HCT116 (cell line): ENCODE results near the gene FBXW8. TPM values are rescaled to one million over a fixed set of nuclear protein-coding genes. Genes with fewer than 3 reads are reported as not detected.

Experiments used
- ATAC-seq: fragments of 200-7000 bp; cut with Tn5 transposase; 2 replicates; pipeline ENCODE4 v1.9.1; 2020; ENCODE audit warnings: mild to moderate bottlenecking, moderate library complexity
- BruUV-seq: library from RNA; stranded (reverse); fragments of 400-500 nt; replicated peaks from 2 replicates; lab custom pipeline; 2021; lab: Mats Ljungman, UMichigan
- CTCF ChIA-PET: fragments of 300-600 bp; sonication (Branson Sonifier 250); formaldehyde crosslinking; loops from one replicate; lab custom pipeline; 2021; ENCODE audit warnings: antibody characterized with exemption; lab: Charles Lee
- POLR2A ChIA-PET: fragments of 300-600, 350-600 bp; sonication (Branson Sonifier 250); formaldehyde crosslinking; loops from one replicate; lab custom pipeline; 2021; ENCODE audit warnings: antibody characterized with exemption; lab: Charles Lee
- RAD21 ChIA-PET, 2 experiments: fragments of 300-600 bp; sonication (Branson Sonifier 250); formaldehyde crosslinking; loops; one replicate each; lab custom pipeline; 2023; ENCODE audit warnings: low total read pairs in 2 of 2; ENCODE audit not compliant: uncharacterized antibody in 2 of 2, unreplicated experiment in 2 of 2, low non-redundant PET in 1 of 2; lab: Charles Lee
- DNase-seq: peaks from one replicate; pipeline ENCODE4 v3.0.0-alpha.2; 2010; ENCODE audit warnings: low read depth, low spot score
- H2AFZ ChIP-seq: fragments of 200-600 bp; shearing (Covaris generic), sonication (generic); 2 replicates; pipeline ENCODE4 v1.6.1; 2017; ENCODE audit warnings: low read depth, mixed run types, mixed read lengths, antibody characterized with exemption, low read length; ENCODE audit not compliant: poor library complexity, severe bottlenecking
- H3K27ac ChIP-seq: 2 replicates; pipeline ENCODE4 v1.5.1; 2012; ENCODE audit warnings: low read depth, low read length
- H3K27me3 ChIP-seq: fragments of 200-600 bp; sonication (generic); 2 replicates; pipeline ENCODE4 v1.6.1; 2016; ENCODE audit warnings: mixed run types, low read length, mixed read lengths; ENCODE audit not compliant: insufficient read depth
- H3K36me3 ChIP-seq, 2 experiments: fragments of 200-500 bp in 1 of 2; fragments of 200-600 bp in 1 of 2; sonication (Bioruptor generic) in 1 of 2; sonication (generic) in 1 of 2; 2 replicates each; pipeline versions ENCODE4 v1.5.1 to v1.6.1; 2014 to 2016; ENCODE audit warnings: low read length in 2 of 2, inconsistent platforms in 1 of 2, mixed read lengths in 1 of 2, mixed run types in 1 of 2; ENCODE audit not compliant: insufficient read depth in 2 of 2, control insufficient read depth in 1 of 2
- H3K4me1 ChIP-seq, 2 experiments: fragments of 200-600 bp in 1 of 2; sonication (generic) in 1 of 2; 2 replicates each; pipeline versions ENCODE4 v1.5.1 to v1.6.1; 2012 to 2017; ENCODE audit warnings: low read length in 2 of 2, inconsistent platforms in 1 of 2, mild to moderate bottlenecking in 1 of 2, mixed read lengths in 1 of 2, mixed run types in 1 of 2, moderate library complexity in 1 of 2; ENCODE audit not compliant: insufficient read depth in 2 of 2, control insufficient read depth in 1 of 2
- H3K4me2 ChIP-seq: fragments of 200-600 bp; sonication (generic); 2 replicates; pipeline ENCODE4 v1.6.1; 2017; ENCODE audit warnings: mixed run types, low read length, mixed read lengths
- H3K4me3 ChIP-seq, 2 experiments: fragments of 200-600 bp in 1 of 2; sonication (generic) in 1 of 2; replicated peaks in 1 of 2; 2 replicates each; pipeline ENCODE4 v1.5.1; 2011 to 2016; ENCODE audit warnings: low read length in 2 of 2, control low read depth in 1 of 2, low read depth in 1 of 2, mild to moderate bottlenecking in 1 of 2, mixed read lengths in 1 of 2, mixed run types in 1 of 2
- H3K79me2 ChIP-seq: fragments of 200-600 bp; sonication (generic); 2 replicates; pipeline ENCODE4 v1.6.1; 2017; ENCODE audit warnings: mild to moderate bottlenecking, mixed run types, low read length, moderate library complexity, mixed read lengths; ENCODE audit not compliant: insufficient read depth
- H3K9ac ChIP-seq: fragments of 200-600 bp; sonication (generic); 2 replicates; pipeline ENCODE4 v1.6.1; 2016; ENCODE audit warnings: low read length, mixed read lengths
- H3K9me2 ChIP-seq: fragments of 200-600 bp; sonication (generic), shearing (Covaris generic); 2 replicates; pipeline ENCODE4 v1.6.1; 2017; ENCODE audit warnings: mixed run types, mild to moderate bottlenecking, moderate library complexity; ENCODE audit not compliant: insufficient read depth
- H3K9me3 ChIP-seq, 2 experiments: fragments of 200-500 bp in 1 of 2; fragments of 200-600 bp in 1 of 2; sonication (Bioruptor generic) in 1 of 2; sonication (generic) in 1 of 2; 2 replicates each; pipeline ENCODE4 v1.6.1; 2014 to 2017; ENCODE audit warnings: low read length in 2 of 2, mixed read lengths in 2 of 2, inconsistent platforms in 1 of 2, low read depth in 1 of 2, mild to moderate bottlenecking in 1 of 2, mixed run types in 1 of 2, moderate library complexity in 1 of 2; ENCODE audit not compliant: control insufficient read depth in 1 of 2, insufficient read depth in 1 of 2
- H4K20me1 ChIP-seq: fragments of 200-600 bp; sonication (generic), shearing (Covaris generic); 2 replicates; pipeline ENCODE4 v1.6.1; 2017; ENCODE audit warnings: mixed run types, mild to moderate bottlenecking, moderate library complexity; ENCODE audit not compliant: insufficient read depth
- CBX3 ChIP-seq: IDR thresholded peaks from 2 replicates; pipeline ENCODE4 v1.6.1; 2012; ENCODE audit warnings: low read depth
- CEBPB ChIP-seq: IDR thresholded peaks from 2 replicates; pipeline ENCODE4 v1.6.1; 2012; ENCODE audit warnings: low read depth
- ELF1 ChIP-seq: IDR thresholded peaks from 2 replicates; pipeline ENCODE4 v1.6.1; 2012; ENCODE audit warnings: low read depth, borderline replicate concordance
- RAD21 ChIP-seq: IDR thresholded peaks from 2 replicates; pipeline ENCODE4 v1.6.1; 2012; ENCODE audit warnings: low read depth, mild to moderate bottlenecking
- YY1 ChIP-seq: IDR thresholded peaks from 2 replicates; pipeline ENCODE4 v1.6.1; 2011; ENCODE audit warnings: low read length, low read depth, moderate library complexity, mild to moderate bottlenecking; ENCODE audit not compliant: insufficient replicate concordance; ENCODE audit errors: extremely low read depth
- ZNF274 ChIP-seq: fragments of 200-500 bp; sonication (Bioruptor generic); IDR thresholded peaks from 2 replicates; pipeline ENCODE4 v1.6.1; 2014; ENCODE audit warnings: mild to moderate bottlenecking, low read depth, low read length, inconsistent platforms
- intact Hi-C: fragments of 100-400 bp; cut with micrococcal nuclease; formaldehyde crosslinking; loops from 2 replicates; pipeline ENCODE4 v1.10.0; 2022
- total RNA-seq: library from RNA; stranded (reverse); gene quantifications from one replicate; pipeline ENCODE4 v1.2.1, GENCODE V29; 2021; ENCODE audit not compliant: unreplicated experiment
- TF ChIP-seq, protein P1 (sequence below): IDR thresholded peaks from 2 replicates; pipeline ENCODE4 v1.6.1; 2012
- TF ChIP-seq, protein P2 (sequence below), 3 experiments: fragments of 200-600 bp in 1 of 3; sonication (generic) in 1 of 3; IDR thresholded peaks in 2 of 3; conservative IDR thresholded peaks in 1 of 3; 2 replicates each; pipeline ENCODE4 v1.5.1; 2012 to 2017; ENCODE audit warnings: low read depth in 2 of 3, low read length in 2 of 3, antibody characterized with exemption in 1 of 3, borderline replicate concordance in 1 of 3, control low read depth in 1 of 3, mild to moderate bottlenecking in 1 of 3, mixed read lengths in 1 of 3, mixed run types in 1 of 3, moderate library complexity in 1 of 3; ENCODE audit not compliant: insufficient read depth in 1 of 3

The FBXW8 gene
- total RNA-seq, 1 experiment from 2014 or later, result 14.6 TPM

DNA sequence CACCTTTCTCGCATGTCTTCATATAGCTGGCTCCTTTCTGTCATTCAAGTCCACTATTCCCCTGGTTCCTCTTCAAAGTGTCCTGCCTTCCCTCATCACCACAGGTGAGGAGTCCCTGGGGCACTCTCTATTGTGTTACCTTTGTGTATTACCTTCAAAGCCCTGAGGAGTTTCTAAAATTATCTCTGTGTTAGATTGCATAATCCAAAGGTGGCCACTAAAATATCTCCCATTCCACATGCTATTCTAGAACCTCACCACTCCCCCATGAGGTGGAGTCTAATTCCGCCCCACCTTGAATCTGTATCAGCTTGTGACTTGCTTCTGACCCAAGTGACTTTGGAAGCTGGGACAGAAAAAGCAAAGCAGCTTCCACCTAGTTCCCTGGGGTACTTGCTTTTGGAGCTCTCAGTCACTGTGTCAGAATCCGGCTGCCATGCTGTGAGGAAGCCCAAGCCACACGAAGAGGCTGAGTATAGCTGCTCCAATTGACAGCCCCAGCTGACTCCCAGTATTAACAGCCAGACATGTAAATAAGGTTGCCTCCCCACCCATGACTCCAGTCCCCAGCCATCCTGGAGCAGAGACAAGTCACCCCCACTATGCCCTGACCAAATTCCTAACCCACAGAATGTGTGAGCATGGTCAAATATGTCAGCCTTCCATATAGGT, 36.3 kb upstream of the FBXW8 start:
- Histone ChIP-seq H4K20me1 (no peaks in the 10 kb centered on the region), H3K4me2 (no peak overlapping the region), H3K79me2 (no peaks in the 10 kb centered on the region), H3K4me3 (no peak overlapping the region), H3K9me2 (no peaks in the 10 kb centered on the region), H3K27ac (no peak overlapping the region), H3K27me3 (no peaks in the 10 kb centered on the region), H3K9me3 (no peaks in the 10 kb centered on the region), H3K36me3 (no peaks in the 10 kb centered on the region), H3K4me1 (peaks cover 8 to 14% of the 10 kb centered on the region in 2 experiments; a peak in 3 of 4 replicates), H3K9ac (no peak overlapping the region), H2AFZ (no peak overlapping the region)
- POLR2A ChIA-PET, result no interaction called here
- no peak for ATAC-seq
- no peak for DNase-seq
- intact Hi-C loops, result no loop called here
- no TSS peak for BruUV-seq
- RAD21 ChIA-PET, result no interaction called here
- TF ChIP-seq RAD21 (no peak), CBX3 (no peak), ELF1 (no peak), ZNF274 (no peak), YY1 (peak; percentile 56), CEBPB (no peak)
- TF ChIP-seq, protein P1, sequence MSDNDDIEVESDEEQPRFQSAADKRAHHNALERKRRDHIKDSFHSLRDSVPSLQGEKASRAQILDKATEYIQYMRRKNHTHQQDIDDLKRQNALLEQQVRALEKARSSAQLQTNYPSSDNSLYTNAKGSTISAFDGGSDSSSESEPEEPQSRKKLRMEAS, result no peak
- TF ChIP-seq, protein P2, sequence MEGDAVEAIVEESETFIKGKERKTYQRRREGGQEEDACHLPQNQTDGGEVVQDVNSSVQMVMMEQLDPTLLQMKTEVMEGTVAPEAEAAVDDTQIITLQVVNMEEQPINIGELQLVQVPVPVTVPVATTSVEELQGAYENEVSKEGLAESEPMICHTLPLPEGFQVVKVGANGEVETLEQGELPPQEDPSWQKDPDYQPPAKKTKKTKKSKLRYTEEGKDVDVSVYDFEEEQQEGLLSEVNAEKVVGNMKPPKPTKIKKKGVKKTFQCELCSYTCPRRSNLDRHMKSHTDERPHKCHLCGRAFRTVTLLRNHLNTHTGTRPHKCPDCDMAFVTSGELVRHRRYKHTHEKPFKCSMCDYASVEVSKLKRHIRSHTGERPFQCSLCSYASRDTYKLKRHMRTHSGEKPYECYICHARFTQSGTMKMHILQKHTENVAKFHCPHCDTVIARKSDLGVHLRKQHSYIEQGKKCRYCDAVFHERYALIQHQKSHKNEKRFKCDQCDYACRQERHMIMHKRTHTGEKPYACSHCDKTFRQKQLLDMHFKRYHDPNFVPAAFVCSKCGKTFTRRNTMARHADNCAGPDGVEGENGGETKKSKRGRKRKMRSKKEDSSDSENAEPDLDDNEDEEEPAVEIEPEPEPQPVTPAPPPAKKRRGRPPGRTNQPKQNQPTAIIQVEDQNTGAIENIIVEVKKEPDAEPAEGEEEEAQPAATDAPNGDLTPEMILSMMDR (IDR thresholded peaks at IDR 0.05 in 2 of 3, conservative IDR thresholded peaks at IDR 0.05 in 1 of 3; ENCODE audit: borderline replicate concordance in 1 of 3, insufficient read depth in 1 of 3, low read depth in 2 of 3, low read length in 2 of 3), result no peak
- CTCF ChIA-PET, result no interaction called here
